Neural cell (in vitro differentiated cells): ENCODE measurements around the gene CDC42BPB. TPM values are rescaled to one million over a fixed set of nuclear protein-coding genes. Genes with fewer than 3 reads are reported as not detected.

Experiments
- H2AFZ ChIP-seq: fragments of 200-600, 300-800 bp; sonication (generic), shearing (Covaris generic); 2 replicates; pipeline ENCODE4 v1.6.0; 2014; ENCODE audit warnings: low read depth, mild to moderate bottlenecking, antibody characterized with exemption, low read length, moderate library complexity
- H3F3A ChIP-seq: fragments of 200-600 bp; shearing (Covaris generic); 2 replicates; pipeline ENCODE4 v1.6.1; 2016; ENCODE audit warnings: mild to moderate bottlenecking, moderate library complexity, mixed read lengths, antibody characterized with exemption, low read length; ENCODE audit not compliant: insufficient read depth, poor library complexity, severe bottlenecking
- H3K27ac ChIP-seq: fragments of 200-600, 300-800 bp; sonication (generic), shearing (Covaris generic); 2 replicates; pipeline ENCODE4 v1.5.1; 2014; ENCODE audit warnings: mild to moderate bottlenecking, low read length, moderate library complexity
- H3K27me3 ChIP-seq: fragments of 300-800, 200-600 bp; sonication (generic), shearing (Covaris generic); 2 replicates; pipeline ENCODE4 v1.6.0; 2014; ENCODE audit warnings: mild to moderate bottlenecking, low read depth, low read length, moderate library complexity; ENCODE audit not compliant: insufficient read depth
- H3K36me3 ChIP-seq: fragments of 300-800, 200-600 bp; sonication (generic), shearing (Covaris generic); 2 replicates; pipeline ENCODE4 v1.5.1; 2014; ENCODE audit warnings: mild to moderate bottlenecking, antibody characterized with exemption, low read length, moderate library complexity; ENCODE audit not compliant: insufficient read depth
- H3K4me2 ChIP-seq: fragments of 300-800, 200-600 bp; sonication (generic), shearing (Covaris generic); 2 replicates; pipeline ENCODE4 v1.6.0; 2014; ENCODE audit warnings: mild to moderate bottlenecking, low read length
- H3K4me3 ChIP-seq: fragments of 300-800, 200-600 bp; sonication (generic), shearing (Covaris generic); 2 replicates; pipeline ENCODE4 v1.5.1; 2014; ENCODE audit warnings: mild to moderate bottlenecking, low read length, moderate library complexity
- H3K79me2 ChIP-seq: fragments of 200-600 bp; shearing (Covaris generic); replicated peaks from 2 replicates; pipeline ENCODE4 v1.6.0; 2014; ENCODE audit warnings: mild to moderate bottlenecking, low read length, moderate library complexity; ENCODE audit not compliant: insufficient read depth
- H3K9ac ChIP-seq: fragments of 300-800, 200-600 bp; sonication (generic), shearing (Covaris generic); 2 replicates; pipeline ENCODE4 v1.6.1; 2016; ENCODE audit warnings: mild to moderate bottlenecking, low read length, mixed read lengths
- H3K9me2 ChIP-seq: fragments of 200-600 bp; shearing (Covaris generic); 2 replicates; pipeline ENCODE4 v1.6.1; 2016; ENCODE audit warnings: mild to moderate bottlenecking, low read length, mixed read lengths; ENCODE audit not compliant: insufficient read depth
- H3K9me3 ChIP-seq: fragments of 200-600, 300-800 bp; sonication (generic), shearing (Covaris generic); 2 replicates; pipeline ENCODE4 v1.6.1; 2016; ENCODE audit warnings: mild to moderate bottlenecking, mixed run types, low read length, moderate library complexity, mixed read lengths
- H4K20me1 ChIP-seq: fragments of 200-600 bp; shearing (Covaris generic); 2 replicates; pipeline ENCODE4 v1.6.1; 2016; ENCODE audit warnings: mild to moderate bottlenecking, mixed run types; ENCODE audit not compliant: insufficient read depth
- EP300 ChIP-seq: fragments of 450-650 bp; conservative IDR thresholded peaks from 2 replicates; pipeline ENCODE4 v1.6.1; 2014; ENCODE audit warnings: antibody characterized with exemption, mild to moderate bottlenecking, moderate library complexity; ENCODE audit not compliant: poor library complexity, severe bottlenecking
- EZH2 ChIP-seq: fragments of 200-600, 300-800 bp; shearing (Covaris generic), sonication (generic); IDR thresholded peaks from 2 replicates; pipeline ENCODE4 v1.6.1; 2014; ENCODE audit warnings: antibody characterized with exemption, low read length, borderline replicate concordance, mild to moderate bottlenecking; ENCODE audit not compliant: insufficient read depth, poor library complexity, severe bottlenecking
- MXI1 ChIP-seq: fragments of 450-650 bp; conservative IDR thresholded peaks from 2 replicates; pipeline ENCODE4 v1.6.1; 2014; ENCODE audit warnings: antibody characterized with exemption, mild to moderate bottlenecking; ENCODE audit not compliant: poor library complexity, severe bottlenecking
- POLR2AphosphoS5 ChIP-seq: IDR thresholded peaks from 2 replicates; pipeline ENCODE4 v1.6.1; 2012
- RAD21 ChIP-seq: fragments of 450-650 bp; conservative IDR thresholded peaks from 2 replicates; pipeline ENCODE4 v1.6.1; 2014; ENCODE audit warnings: antibody characterized with exemption, mild to moderate bottlenecking, moderate library complexity
- SMC3 ChIP-seq: fragments of 450-650 bp; conservative IDR thresholded peaks from 2 replicates; pipeline ENCODE4 v1.6.1; 2014; ENCODE audit warnings: antibody characterized with exemption, mild to moderate bottlenecking, moderate library complexity; ENCODE audit not compliant: poor library complexity
- TAF1 ChIP-seq: IDR thresholded peaks from 2 replicates; pipeline ENCODE4 v1.6.1; 2012; ENCODE audit warnings: low read depth
- polyA plus RNA-seq: library from polyadenylated mRNA; depleted of rRNA; stranded (reverse); fragments of >200 nt; gene quantifications from 2 replicates; pipeline ENCODE4 v1.2.3, GENCODE V29; 2014
- TF ChIP-seq, protein P1 (sequence below): fragments of 450-650 bp; IDR thresholded peaks from 2 replicates; pipeline ENCODE4 v1.5.1; 2014; ENCODE audit warnings: antibody characterized with exemption, mild to moderate bottlenecking, moderate library complexity; ENCODE audit not compliant: poor library complexity, severe bottlenecking
- TF ChIP-seq, protein P2 (sequence below): IDR thresholded peaks from 2 replicates; pipeline ENCODE4 v1.6.1; 2012; ENCODE audit warnings: borderline replicate concordance

The CDC42BPB gene
- polyA plus RNA-seq, 1 donor from 2014 or later, result 43.8 TPM

DNA sequence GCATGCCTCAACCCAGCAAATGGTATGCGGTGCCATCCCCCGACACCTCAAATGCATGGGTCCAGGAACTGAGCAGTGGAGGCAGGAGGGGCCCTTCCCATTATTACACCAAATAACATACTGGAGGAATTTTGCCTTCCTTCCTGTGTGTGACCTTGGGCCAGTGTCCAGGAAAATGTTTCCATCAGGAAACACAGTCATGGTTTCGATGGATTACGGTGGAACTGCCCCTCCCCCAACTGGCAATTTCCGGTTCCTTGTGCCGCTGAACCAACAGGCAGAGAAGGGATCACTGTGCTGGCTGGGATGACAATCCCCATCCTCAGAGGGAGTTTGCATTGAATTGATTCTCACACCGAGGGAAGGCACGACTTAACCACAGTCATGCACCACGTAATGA is 9.1 kb upstream of the CDC42BPB start:
- Histone ChIP-seq H3K27ac (no peak overlapping the region), H2AFZ (no peak overlapping the region), H3K9ac (no peak overlapping the region), H3K4me2 (no peak overlapping the region), H4K20me1 (no peaks in the 10 kb centered on the region), H3K4me3 (no peak overlapping the region), H3F3A (no peaks in the 10 kb centered on the region), H3K9me3 (no peaks in the 10 kb centered on the region), H3K27me3 (no peaks in the 10 kb centered on the region), H3K36me3 (no peaks in the 10 kb centered on the region), H3K79me2 (no peaks in the 10 kb centered on the region), H3K9me2 (no peaks in the 10 kb centered on the region)
- TF ChIP-seq, protein P1, sequence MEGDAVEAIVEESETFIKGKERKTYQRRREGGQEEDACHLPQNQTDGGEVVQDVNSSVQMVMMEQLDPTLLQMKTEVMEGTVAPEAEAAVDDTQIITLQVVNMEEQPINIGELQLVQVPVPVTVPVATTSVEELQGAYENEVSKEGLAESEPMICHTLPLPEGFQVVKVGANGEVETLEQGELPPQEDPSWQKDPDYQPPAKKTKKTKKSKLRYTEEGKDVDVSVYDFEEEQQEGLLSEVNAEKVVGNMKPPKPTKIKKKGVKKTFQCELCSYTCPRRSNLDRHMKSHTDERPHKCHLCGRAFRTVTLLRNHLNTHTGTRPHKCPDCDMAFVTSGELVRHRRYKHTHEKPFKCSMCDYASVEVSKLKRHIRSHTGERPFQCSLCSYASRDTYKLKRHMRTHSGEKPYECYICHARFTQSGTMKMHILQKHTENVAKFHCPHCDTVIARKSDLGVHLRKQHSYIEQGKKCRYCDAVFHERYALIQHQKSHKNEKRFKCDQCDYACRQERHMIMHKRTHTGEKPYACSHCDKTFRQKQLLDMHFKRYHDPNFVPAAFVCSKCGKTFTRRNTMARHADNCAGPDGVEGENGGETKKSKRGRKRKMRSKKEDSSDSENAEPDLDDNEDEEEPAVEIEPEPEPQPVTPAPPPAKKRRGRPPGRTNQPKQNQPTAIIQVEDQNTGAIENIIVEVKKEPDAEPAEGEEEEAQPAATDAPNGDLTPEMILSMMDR, result no peak
- no peak for TF ChIP-seq TAF1
- TF ChIP-seq EP300, result no peak
- TF ChIP-seq, protein P2, sequence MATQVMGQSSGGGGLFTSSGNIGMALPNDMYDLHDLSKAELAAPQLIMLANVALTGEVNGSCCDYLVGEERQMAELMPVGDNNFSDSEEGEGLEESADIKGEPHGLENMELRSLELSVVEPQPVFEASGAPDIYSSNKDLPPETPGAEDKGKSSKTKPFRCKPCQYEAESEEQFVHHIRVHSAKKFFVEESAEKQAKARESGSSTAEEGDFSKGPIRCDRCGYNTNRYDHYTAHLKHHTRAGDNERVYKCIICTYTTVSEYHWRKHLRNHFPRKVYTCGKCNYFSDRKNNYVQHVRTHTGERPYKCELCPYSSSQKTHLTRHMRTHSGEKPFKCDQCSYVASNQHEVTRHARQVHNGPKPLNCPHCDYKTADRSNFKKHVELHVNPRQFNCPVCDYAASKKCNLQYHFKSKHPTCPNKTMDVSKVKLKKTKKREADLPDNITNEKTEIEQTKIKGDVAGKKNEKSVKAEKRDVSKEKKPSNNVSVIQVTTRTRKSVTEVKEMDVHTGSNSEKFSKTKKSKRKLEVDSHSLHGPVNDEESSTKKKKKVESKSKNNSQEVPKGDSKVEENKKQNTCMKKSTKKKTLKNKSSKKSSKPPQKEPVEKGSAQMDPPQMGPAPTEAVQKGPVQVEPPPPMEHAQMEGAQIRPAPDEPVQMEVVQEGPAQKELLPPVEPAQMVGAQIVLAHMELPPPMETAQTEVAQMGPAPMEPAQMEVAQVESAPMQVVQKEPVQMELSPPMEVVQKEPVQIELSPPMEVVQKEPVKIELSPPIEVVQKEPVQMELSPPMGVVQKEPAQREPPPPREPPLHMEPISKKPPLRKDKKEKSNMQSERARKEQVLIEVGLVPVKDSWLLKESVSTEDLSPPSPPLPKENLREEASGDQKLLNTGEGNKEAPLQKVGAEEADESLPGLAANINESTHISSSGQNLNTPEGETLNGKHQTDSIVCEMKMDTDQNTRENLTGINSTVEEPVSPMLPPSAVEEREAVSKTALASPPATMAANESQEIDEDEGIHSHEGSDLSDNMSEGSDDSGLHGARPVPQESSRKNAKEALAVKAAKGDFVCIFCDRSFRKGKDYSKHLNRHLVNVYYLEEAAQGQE, result no peak
- TF ChIP-seq RAD21, result no peak
- no peak for TF ChIP-seq EZH2
- TF ChIP-seq SMC3, result no peak
- TF ChIP-seq POLR2AphosphoS5, result no peak
- TF ChIP-seq MXI1, result no peak

DNA sequence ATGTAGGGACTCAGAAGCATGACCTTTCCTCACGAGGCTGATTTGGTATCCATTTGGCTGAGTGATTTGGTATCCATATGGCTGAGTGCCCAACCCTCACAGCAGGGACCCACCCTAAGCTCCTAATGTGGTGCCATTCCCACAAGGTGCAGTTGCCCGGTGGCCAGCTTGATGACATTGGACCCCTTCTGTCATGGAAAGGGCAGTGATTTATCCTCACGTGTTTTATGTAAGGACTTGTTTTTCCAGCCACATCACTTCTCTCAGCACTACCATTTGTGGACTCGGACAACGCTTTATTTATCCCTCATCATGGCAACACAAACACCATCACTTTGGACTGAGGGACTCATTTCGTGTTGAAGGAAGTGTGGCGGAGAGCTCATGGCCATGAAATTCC is 8.5 kb upstream of the CDC42BPB start:
- Histone ChIP-seq H3K4me3 (no peak overlapping the region), H3K27me3 (no peaks in the 10 kb centered on the region), H3F3A (no peaks in the 10 kb centered on the region), H2AFZ (no peak overlapping the region), H4K20me1 (no peaks in the 10 kb centered on the region), H3K36me3 (no peaks in the 10 kb centered on the region), H3K9me3 (no peaks in the 10 kb centered on the region), H3K79me2 (no peaks in the 10 kb centered on the region), H3K4me2 (no peak overlapping the region), H3K9ac (no peak overlapping the region), H3K27ac (no peak overlapping the region), H3K9me2 (no peaks in the 10 kb centered on the region)
- TF ChIP-seq, protein P2, result no peak
- TF ChIP-seq TAF1, result no peak
- no peak for TF ChIP-seq POLR2AphosphoS5
- TF ChIP-seq SMC3, result no peak
- TF ChIP-seq, protein P1, result no peak
- TF ChIP-seq EZH2, result no peak
- no peak for TF ChIP-seq MXI1
- no peak for TF ChIP-seq EP300
- TF ChIP-seq RAD21, result no peak
